Measurements from ENCODE around the gene ZNF277.

DNA sequence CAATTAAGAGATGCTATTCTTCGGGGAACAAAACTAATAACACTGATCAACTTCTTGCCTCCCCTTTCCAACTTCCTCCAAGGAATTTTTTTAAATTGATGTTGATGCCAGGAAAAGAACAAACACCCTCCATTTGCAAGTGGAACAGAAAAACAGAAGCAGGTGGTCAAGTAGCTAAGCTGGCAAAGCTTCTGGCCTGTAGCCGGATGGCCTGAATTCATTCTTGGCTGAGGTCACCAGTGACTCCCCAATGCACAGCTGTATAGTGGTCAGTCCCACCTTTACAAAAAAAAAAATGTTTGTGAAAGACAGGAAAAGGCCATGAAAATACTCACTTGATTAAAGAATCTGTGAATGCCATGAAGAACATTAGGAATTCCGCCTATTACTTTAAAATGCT, 39.3 kb upstream of the ZNF277 start:
- TF ChIP-seq, protein P1, sequence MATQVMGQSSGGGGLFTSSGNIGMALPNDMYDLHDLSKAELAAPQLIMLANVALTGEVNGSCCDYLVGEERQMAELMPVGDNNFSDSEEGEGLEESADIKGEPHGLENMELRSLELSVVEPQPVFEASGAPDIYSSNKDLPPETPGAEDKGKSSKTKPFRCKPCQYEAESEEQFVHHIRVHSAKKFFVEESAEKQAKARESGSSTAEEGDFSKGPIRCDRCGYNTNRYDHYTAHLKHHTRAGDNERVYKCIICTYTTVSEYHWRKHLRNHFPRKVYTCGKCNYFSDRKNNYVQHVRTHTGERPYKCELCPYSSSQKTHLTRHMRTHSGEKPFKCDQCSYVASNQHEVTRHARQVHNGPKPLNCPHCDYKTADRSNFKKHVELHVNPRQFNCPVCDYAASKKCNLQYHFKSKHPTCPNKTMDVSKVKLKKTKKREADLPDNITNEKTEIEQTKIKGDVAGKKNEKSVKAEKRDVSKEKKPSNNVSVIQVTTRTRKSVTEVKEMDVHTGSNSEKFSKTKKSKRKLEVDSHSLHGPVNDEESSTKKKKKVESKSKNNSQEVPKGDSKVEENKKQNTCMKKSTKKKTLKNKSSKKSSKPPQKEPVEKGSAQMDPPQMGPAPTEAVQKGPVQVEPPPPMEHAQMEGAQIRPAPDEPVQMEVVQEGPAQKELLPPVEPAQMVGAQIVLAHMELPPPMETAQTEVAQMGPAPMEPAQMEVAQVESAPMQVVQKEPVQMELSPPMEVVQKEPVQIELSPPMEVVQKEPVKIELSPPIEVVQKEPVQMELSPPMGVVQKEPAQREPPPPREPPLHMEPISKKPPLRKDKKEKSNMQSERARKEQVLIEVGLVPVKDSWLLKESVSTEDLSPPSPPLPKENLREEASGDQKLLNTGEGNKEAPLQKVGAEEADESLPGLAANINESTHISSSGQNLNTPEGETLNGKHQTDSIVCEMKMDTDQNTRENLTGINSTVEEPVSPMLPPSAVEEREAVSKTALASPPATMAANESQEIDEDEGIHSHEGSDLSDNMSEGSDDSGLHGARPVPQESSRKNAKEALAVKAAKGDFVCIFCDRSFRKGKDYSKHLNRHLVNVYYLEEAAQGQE (IDR thresholded peaks at IDR 0.05; ENCODE audit: low read depth, low read length): no peak
- no peak for TF ChIP-seq NR2C2 (IDR thresholded peaks at IDR 0.05; ENCODE audit: borderline replicate concordance, control insufficient read depth, insufficient read length, low read depth)
- TF ChIP-seq, protein P2, sequence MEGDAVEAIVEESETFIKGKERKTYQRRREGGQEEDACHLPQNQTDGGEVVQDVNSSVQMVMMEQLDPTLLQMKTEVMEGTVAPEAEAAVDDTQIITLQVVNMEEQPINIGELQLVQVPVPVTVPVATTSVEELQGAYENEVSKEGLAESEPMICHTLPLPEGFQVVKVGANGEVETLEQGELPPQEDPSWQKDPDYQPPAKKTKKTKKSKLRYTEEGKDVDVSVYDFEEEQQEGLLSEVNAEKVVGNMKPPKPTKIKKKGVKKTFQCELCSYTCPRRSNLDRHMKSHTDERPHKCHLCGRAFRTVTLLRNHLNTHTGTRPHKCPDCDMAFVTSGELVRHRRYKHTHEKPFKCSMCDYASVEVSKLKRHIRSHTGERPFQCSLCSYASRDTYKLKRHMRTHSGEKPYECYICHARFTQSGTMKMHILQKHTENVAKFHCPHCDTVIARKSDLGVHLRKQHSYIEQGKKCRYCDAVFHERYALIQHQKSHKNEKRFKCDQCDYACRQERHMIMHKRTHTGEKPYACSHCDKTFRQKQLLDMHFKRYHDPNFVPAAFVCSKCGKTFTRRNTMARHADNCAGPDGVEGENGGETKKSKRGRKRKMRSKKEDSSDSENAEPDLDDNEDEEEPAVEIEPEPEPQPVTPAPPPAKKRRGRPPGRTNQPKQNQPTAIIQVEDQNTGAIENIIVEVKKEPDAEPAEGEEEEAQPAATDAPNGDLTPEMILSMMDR (IDR thresholded peaks at IDR 0.05 in 2 of 3, conservative IDR thresholded peaks at IDR 0.05 in 1 of 3; ENCODE audit: control insufficient read depth in 2 of 3, extremely low read depth in 1 of 3, insufficient read depth in 1 of 3, low read depth in 3 of 3, low read length in 3 of 3): no peak
- TF ChIP-seq RFX5 (IDR thresholded peaks at IDR 0.05; ENCODE audit: low read depth, low read length): no peak
- TF ChIP-seq JUNB (IDR thresholded peaks at IDR 0.05): no peak
- TF ChIP-seq CEBPB (IDR thresholded peaks at IDR 0.05; ENCODE audit: borderline replicate concordance in 1 of 2, low read depth in 2 of 2, low read length in 2 of 2): no peak
- TF ChIP-seq EP300 (IDR thresholded peaks at IDR 0.05; ENCODE audit: borderline replicate concordance in 1 of 2, control insufficient read depth in 1 of 2, low read depth in 2 of 2, low read length in 2 of 2): no peak
